Stimulated activated effector memory CD8-positive, alpha-beta T cell treated with anti-CD3 and anti-CD28 coated beads, Interleukin-12 subunit alpha, Interleukin-12 subunit beta, amount 100 ng/mL, for 72 hours (primary cell): ENCODE results near the gene CNNM4.

Experiments used
- ATAC-seq: fragments of 150-1000 bp; cut with Tn5 transposase; 2 replicates; pipeline ENCODE4 v1.10.0; 2021
- DNase-seq, 2 donors: peaks; one replicate each; pipeline ENCODE4 v3.0.0; 2021 to 2022; ENCODE audit warnings: low spot score in 2 of 2
- H3K27ac Mint-ChIP-seq: one replicate; pipeline ENCODE4 v1.8.0; 2022; ENCODE audit warnings: mild to moderate bottlenecking, mixed read lengths
- H3K36me3 Mint-ChIP-seq: one replicate; pipeline ENCODE4 v1.8.0; 2022; ENCODE audit warnings: mild to moderate bottlenecking, mixed read lengths
- H3K4me1 Mint-ChIP-seq: one replicate; pipeline ENCODE4 v1.8.0; 2022; ENCODE audit warnings: mixed read lengths
- H3K4me3 Mint-ChIP-seq: one replicate; pipeline ENCODE4 v1.8.0; 2022; ENCODE audit warnings: mild to moderate bottlenecking, mixed read lengths
- H3K9me3 Mint-ChIP-seq: one replicate; pipeline ENCODE4 v1.8.0; 2022; ENCODE audit warnings: mixed read lengths

Gene CNNM4

GRCh38 chr2:96809951-96810782, 49.5 kb downstream of the CNNM4 start:
- H3K9me3 Mint-ChIP-seq, result no peaks in the 10 kb centered on the region
- DNase-seq, result no peak
- no peak overlapping the region for H3K4me3 Mint-ChIP-seq
- H3K4me1 Mint-ChIP-seq, result peaks cover 44% of the 10 kb centered on the region
- H3K36me3 Mint-ChIP-seq, result peaks cover 20% of the 10 kb centered on the region
- ATAC-seq, result no peak
- peak overlapping the region; percentile 58 for H3K27ac Mint-ChIP-seq

DNA sequence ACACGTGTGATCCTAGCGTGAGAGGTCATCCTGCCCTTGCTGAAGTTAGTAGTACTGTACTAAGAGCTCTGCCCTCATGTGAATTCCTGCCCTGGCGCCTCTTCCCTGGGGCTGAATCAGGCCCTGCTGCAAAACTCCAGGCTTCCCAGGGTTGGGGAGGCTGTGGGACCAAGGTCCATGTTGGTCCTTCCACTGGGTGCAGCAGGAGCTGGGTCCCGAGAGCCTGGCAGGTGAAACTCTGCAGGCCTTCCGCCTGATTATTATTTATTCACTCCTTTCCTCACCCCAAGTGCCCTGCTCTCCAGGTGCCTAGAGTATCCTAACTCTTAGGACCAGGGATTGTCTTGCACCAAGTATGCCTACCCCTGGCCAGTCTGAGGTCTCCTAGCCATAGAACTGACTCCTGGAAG, 50.1 kb downstream of the CNNM4 start:
- H3K4me3 Mint-ChIP-seq, result no peak overlapping the region
- H3K9me3 Mint-ChIP-seq, result no peaks in the 10 kb centered on the region
- DNase-seq (no peak), ATAC-seq (no peak)
- peak overlapping the region; percentile 58 for H3K27ac Mint-ChIP-seq
- peaks cover 48% of the 10 kb centered on the region for H3K4me1 Mint-ChIP-seq
- H3K36me3 Mint-ChIP-seq, result peaks cover 20% of the 10 kb centered on the region

- no peaks in the 10 kb centered on the region for H3K9me3 Mint-ChIP-seq
Measured at GRCh38 chr2:96811917-96812316, 51.2 kb downstream of the CNNM4 start.

GRCh38 chr2:96813656-96814055, 53.0 kb downstream of the CNNM4 start:
- peaks cover 24% of the 10 kb centered on the region for H3K36me3 Mint-ChIP-seq
- no peak for DNase-seq
- H3K27ac Mint-ChIP-seq, result no peak overlapping the region
- H3K9me3 Mint-ChIP-seq, result no peaks in the 10 kb centered on the region
- no peak for ATAC-seq
- no peak overlapping the region for H3K4me3 Mint-ChIP-seq
- H3K4me1 Mint-ChIP-seq, result peaks cover 41% of the 10 kb centered on the region

More at GRCh38 chr2:96811917-96812316, 51.2 kb downstream of the CNNM4 start:
- no peak overlapping the region for H3K4me3 Mint-ChIP-seq
- peaks cover 12% of the 10 kb centered on the region for H3K36me3 Mint-ChIP-seq
- peaks cover 38% of the 10 kb centered on the region for H3K4me1 Mint-ChIP-seq
- DNase-seq (no peak), ATAC-seq (no peak)
- no peak overlapping the region for H3K27ac Mint-ChIP-seq

DNA sequence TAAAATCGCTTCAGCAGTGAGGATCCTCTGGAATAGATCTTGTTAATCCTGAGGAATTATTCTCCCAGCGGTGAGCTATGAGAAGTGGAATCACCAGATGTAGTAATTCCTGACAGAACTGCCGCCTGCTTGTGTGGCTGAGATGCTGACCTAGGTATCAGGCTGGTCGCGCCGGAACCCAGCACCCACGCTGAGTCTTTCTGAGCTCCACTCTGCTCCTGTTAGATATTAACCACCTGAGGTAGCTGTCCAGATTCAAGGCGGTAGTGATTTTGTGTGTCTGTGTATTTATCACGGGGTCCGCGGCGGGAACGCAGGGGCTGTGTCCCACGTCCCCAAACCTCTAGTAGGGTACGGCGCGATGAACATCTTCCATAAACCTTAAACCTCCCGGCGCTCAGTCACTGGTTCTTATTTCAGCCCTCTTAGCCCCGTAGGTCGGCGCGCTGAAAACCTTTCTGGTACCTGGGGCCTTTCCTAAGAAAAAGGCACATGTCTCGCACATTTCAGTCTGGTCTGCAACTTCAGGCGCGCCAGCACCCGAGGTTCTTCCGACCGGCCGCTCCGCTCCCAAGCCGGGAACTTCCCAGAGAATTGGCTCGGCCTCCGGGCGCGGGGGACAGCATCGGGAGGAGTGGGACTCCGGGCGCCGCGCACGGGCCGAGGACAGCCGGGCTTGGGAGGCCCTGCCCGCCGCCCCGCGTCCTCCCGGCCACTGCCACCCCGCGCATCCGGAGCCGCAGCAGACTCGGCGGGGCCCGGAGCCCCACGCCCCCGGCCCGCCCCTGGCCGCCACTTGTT, 54.8 kb downstream of the CNNM4 start:
- Mint-ChIP-seq H3K27ac (peak overlapping the region; percentile 72), H3K4me3 (peak overlapping the region; percentile 74), H3K4me1 (peaks cover 60% of the 10 kb centered on the region), H3K36me3 (peaks cover 31% of the 10 kb centered on the region), H3K9me3 (no peaks in the 10 kb centered on the region)
- peak; percentile 3 for ATAC-seq
- no peak for DNase-seq

DNA sequence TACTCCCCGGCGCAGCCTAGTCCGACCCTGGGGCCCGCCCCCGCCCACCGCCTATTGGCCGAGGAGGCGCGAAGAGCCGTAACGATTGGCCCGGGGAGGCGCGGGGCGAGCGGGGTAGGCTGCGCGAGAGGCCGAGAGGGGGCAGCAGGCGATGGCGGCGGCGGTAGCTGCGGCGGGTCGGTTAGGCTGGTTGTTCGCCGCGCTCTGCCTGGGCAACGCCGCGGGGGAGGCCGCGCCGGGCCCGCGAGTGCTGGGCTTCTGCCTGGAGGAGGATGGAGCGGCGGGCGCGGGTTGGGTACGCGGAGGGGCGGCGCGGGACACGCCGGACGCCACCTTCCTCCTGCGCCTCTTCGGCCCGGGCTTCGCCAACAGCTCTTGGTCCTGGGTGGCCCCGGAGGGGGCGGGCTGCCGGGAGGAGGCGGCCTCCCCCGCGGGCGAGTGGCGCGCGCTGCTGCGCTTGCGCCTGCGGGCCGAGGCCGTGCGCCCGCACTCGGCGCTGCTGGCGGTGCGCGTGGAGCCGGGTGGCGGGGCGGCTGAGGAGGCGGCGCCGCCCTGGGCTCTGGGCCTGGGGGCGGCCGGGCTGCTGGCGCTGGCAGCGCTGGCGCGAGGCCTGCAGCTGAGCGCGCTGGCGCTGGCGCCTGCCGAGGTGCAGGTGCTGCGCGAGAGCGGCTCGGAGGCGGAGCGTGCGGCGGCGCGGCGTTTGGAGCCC, 55.6 kb downstream of the CNNM4 start, which contains the start of gene CNNM3:
Gene CNNM3, plus strand, starts transcription at position 142 of the 709 bp plus-strand sequence. Its CDS starts 10 bp downstream, at position 152.
- Mint-ChIP-seq H3K36me3 (peaks cover 31% of the 10 kb centered on the region), H3K4me3 (peak within 1 kb of the TSS; percentile 74), H3K9me3 (no peaks in the 10 kb centered on the region), H3K27ac (peak within 1 kb of the TSS; percentile 72), H3K4me1 (peaks cover 63% of the 10 kb centered on the region)
- ATAC-seq (peak; percentile 94), DNase-seq (peak; percentile 97 to 98)

- no peak for ATAC-seq
- no peak for DNase-seq
- Mint-ChIP-seq H3K36me3 (peaks cover 31% of the 10 kb centered on the region), H3K4me3 (peak overlapping the region; percentile 74), H3K4me1 (peaks cover 62% of the 10 kb centered on the region), H3K27ac (no peak overlapping the region), H3K9me3 (no peaks in the 10 kb centered on the region)
Measured at GRCh38 chr2:96816836-96817702, 56.4 kb downstream of the CNNM4 start.

DNA sequence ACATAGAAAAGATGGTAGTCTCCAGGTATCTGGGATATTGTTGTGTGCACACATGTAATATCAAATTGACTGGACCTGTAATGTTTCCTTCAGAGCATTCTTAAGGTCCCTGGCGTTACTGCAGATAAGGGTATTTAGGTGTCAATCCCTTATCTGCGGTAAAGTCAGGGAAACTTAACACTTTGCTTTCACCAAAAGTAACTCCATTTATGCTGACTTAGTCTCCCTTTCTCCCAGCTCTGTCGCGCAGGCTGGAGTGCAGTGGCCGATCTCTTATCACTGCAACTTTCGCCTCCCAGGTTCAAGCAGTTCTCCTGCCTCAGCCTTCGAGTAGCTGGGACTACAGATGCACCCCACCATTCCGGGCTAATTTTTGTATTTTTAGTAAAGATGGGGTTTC, 57.2 kb downstream of the CNNM4 start:
- no peaks in the 10 kb centered on the region for H3K9me3 Mint-ChIP-seq
- ATAC-seq (no peak), DNase-seq (no peak)
- H3K27ac Mint-ChIP-seq, result peak overlapping the region; percentile 75
- H3K36me3 Mint-ChIP-seq, result peaks cover 35% of the 10 kb centered on the region
- peak overlapping the region; percentile 74 for H3K4me3 Mint-ChIP-seq
- peaks cover 54% of the 10 kb centered on the region for H3K4me1 Mint-ChIP-seq

DNA sequence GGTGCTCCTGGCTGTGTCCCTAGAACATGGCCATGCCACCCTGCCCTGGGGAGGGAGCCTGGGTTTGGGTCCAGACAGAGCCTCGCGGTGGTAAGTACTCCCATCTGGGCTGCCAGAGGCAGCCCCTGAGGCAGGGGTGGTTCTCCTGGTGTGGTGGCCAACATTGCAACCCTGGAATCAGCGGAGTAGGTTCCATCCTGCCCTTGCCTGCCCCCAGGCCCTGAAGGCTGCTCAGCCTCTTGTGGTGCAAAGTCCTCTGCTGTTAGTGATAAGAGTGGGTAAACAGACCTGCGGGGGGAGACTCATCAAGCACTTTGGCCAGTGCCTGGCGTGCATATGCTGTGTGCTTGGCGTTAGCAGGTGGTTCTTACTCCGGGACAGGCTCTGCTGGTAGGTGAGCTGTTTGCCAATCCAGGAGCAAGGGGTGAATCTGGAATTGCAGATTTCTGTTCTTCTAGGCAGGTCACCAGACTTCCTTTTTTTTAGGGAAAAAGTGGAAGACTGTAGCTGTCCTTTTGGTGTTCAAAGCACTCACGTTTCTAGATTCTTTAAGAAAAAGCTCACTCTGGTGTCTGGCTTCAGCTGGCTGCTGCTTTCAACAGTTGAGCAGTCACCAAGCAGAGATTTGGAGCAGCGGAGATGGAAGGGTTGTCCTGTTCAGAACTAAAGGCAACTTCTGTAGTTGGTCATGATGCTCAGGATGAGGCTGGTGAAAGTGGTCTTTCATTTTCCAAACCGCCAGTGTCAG, 58.6 kb downstream of the CNNM4 start:
- Mint-ChIP-seq H3K36me3 (peaks cover 40% of the 10 kb centered on the region), H3K27ac (peak overlapping the region; percentile 75), H3K9me3 (no peaks in the 10 kb centered on the region), H3K4me3 (peak overlapping the region; percentile 74), H3K4me1 (peaks cover 52% of the 10 kb centered on the region)
- ATAC-seq (no peak), DNase-seq (no peak)

- Mint-ChIP-seq H3K4me1 (peaks cover 50% of the 10 kb centered on the region), H3K36me3 (peaks cover 41% of the 10 kb centered on the region), H3K27ac (peak overlapping the region; percentile 75), H3K4me3 (peak overlapping the region; percentile 74), H3K9me3 (no peaks in the 10 kb centered on the region)
- ATAC-seq (no peak), DNase-seq (no peak)
Measured at GRCh38 chr2:96819876-96820511, 59.3 kb downstream of the CNNM4 start.

GRCh38 chr2:96821113-96821675, 60.5 kb downstream of the CNNM4 start:
- H3K9me3 Mint-ChIP-seq, result no peaks in the 10 kb centered on the region
- H3K4me3 Mint-ChIP-seq, result peak overlapping the region; percentile 74
- H3K27ac Mint-ChIP-seq, result peak overlapping the region; percentile 75
- no peak for DNase-seq
- H3K4me1 Mint-ChIP-seq, result peaks cover 44% of the 10 kb centered on the region
- H3K36me3 Mint-ChIP-seq, result peaks cover 49% of the 10 kb centered on the region
- ATAC-seq, result no peak

- Mint-ChIP-seq H3K36me3 (peaks cover 60% of the 10 kb centered on the region), H3K4me1 (peaks cover 38% of the 10 kb centered on the region)
Measured at GRCh38 chr2:96822786-96823185, 62.1 kb downstream of the CNNM4 start.

GRCh38 chr2:96823198-96823597, 62.5 kb downstream of the CNNM4 start:
- H3K36me3 Mint-ChIP-seq, result peaks cover 61% of the 10 kb centered on the region
- peak overlapping the region; percentile 26 for H3K27ac Mint-ChIP-seq
- peaks cover 34% of the 10 kb centered on the region for H3K4me1 Mint-ChIP-seq
- H3K4me3 Mint-ChIP-seq, result no peak overlapping the region
- DNase-seq (no peak), ATAC-seq (no peak)
- no peaks in the 10 kb centered on the region for H3K9me3 Mint-ChIP-seq

More at GRCh38 chr2:96822786-96823185, 62.1 kb downstream of the CNNM4 start:
- H3K4me3 Mint-ChIP-seq, result no peak overlapping the region
- peak overlapping the region; percentile 26 for H3K27ac Mint-ChIP-seq
- DNase-seq, result no peak
- no peak for ATAC-seq
- H3K9me3 Mint-ChIP-seq, result no peaks in the 10 kb centered on the region
